Stomach (tissue), 9 donors: ENCODE data around the gene SFMBT1. TPM values are rescaled to one million over a fixed set of nuclear protein-coding genes. Genes with fewer than 3 reads are reported as not detected.
A peak's percentile ranks its signal among the peaks of the same experiment; 100 is the strongest.

Source experiments
- DNase-seq, 2 donors: peaks; one replicate each; pipeline versions ENCODE4 v3.0.0 to v3.0.0-alpha.2; 2013 to 2019
- H3K27ac ChIP-seq, 5 donors: fragments of 200-600 bp in 4 of 5; sonication (generic) in 4 of 5; one replicate each; pipeline ENCODE4 v1.5.1; 2013 to 2019; ENCODE audit warnings: mild to moderate bottlenecking in 1 of 5, moderate library complexity in 1 of 5
- H3K27me3 ChIP-seq, 3 donors: fragments of 200-600 bp; sonication (generic); one replicate each; pipeline ENCODE4 v1.5.1; 2017 to 2019; ENCODE audit warnings: mixed run types in 1 of 3
- H3K36me3 ChIP-seq, 4 donors: fragments of 200-600 bp; sonication (generic); 1 replicate in 3 of 4; 2 replicates in 1 of 4; pipeline ENCODE4 v1.5.1; 2016 to 2019
- H3K4me1 ChIP-seq, 4 donors: fragments of 200-600 bp; sonication (generic); one replicate each; pipeline ENCODE4 v1.5.1; 2016 to 2019
- H3K4me3 ChIP-seq, 4 donors: fragments of 200-600 bp; sonication (generic) in 3 of 4; one replicate each; pipeline ENCODE4 v1.5.1; 2016 to 2019; ENCODE audit warnings: mild to moderate bottlenecking in 1 of 4
- H3K9me3 ChIP-seq, 4 donors: fragments of 200-600 bp; sonication (generic); one replicate each; pipeline ENCODE4 v1.5.1; 2016 to 2019
- EP300 ChIP-seq: sonication (generic); formaldehyde crosslinking; IDR thresholded peaks from one replicate; pipeline ENCODE4 v1.6.1; 2017; ENCODE audit warnings: antibody characterized with exemption
- POLR2A ChIP-seq, 4 donors: fragments of 450-650 bp; IDR thresholded peaks; one replicate each; pipeline ENCODE4 v1.6.1; 2016; ENCODE audit warnings: antibody characterized with exemption in 4 of 4, control low read depth in 2 of 4, mild to moderate bottlenecking in 1 of 4, moderate library complexity in 1 of 4
- POLR2AphosphoS5 ChIP-seq, 3 donors: sonication (generic); formaldehyde crosslinking; IDR thresholded peaks; one replicate each; pipeline ENCODE4 v1.6.1; 2016; ENCODE audit warnings: antibody characterized with exemption in 3 of 3
- WGBS, 5 donors: extraction: QIAGEN DNeasy Blood & Tissue Kit in 3 of 5; methylation state at CpG; one replicate each; pipeline versions ENCODE4 v1.1.5 to v1.1.7; 2013 to 2018; 5-methylcytosine and 5-hydroxymethylcytosine counted together
- intact Hi-C: fragments of 100-400 bp; cut with DNase I; formaldehyde crosslinking; loops from one replicate; pipeline ENCODE4 v1.15.1; 2023; ENCODE audit warnings: low total_unique reads
- polyA plus RNA-seq, 3 donors: library from polyadenylated mRNA; stranded (reverse); fragments of 200-250 nt; gene quantifications; one replicate each; pipeline ENCODE4 v1.2.3, GENCODE V29; 2013
- total RNA-seq, 5 donors: library from RNA; depleted of rRNA; stranded (reverse); fragments of >200 nt; gene quantifications; one replicate each; pipeline versions ENCODE4 v1.1.0 to v1.2.3, GENCODE V29; 2014 to 2016
- TF ChIP-seq, protein P1 (sequence below), 7 experiments: fragments of 450-650 bp in 4 of 7; fragments of 200-600 bp in 3 of 7; sonication (generic) in 3 of 7; IDR thresholded peaks; one replicate each; pipeline ENCODE4 v1.5.1; 2016 to 2019; ENCODE audit warnings: antibody characterized with exemption in 7 of 7, control low read depth in 2 of 7, mild to moderate bottlenecking in 1 of 7
- donor health status: healthy with polysubstance abuse.
- donor health status: Bipolar disorder and iron deficiency.
- donor health status: healthy.

Gene SFMBT1
- total and polyA plus RNA-seq, 8 donors, result 2.7 to 29.4 (median 6.5) TPM

GRCh38 chr3:53044371-53044710 is 1.5 kb downstream of the SFMBT1 start:
- 12 to 35% (median 26%) methylated on average over 11 of the region's 11 CpGs for WGBS, 5 donors
- Histone ChIP-seq H3K27ac (peak overlapping the region; percentile 86 to 99 (median 95)), H3K4me3 (peak overlapping the region; percentile 68 to 97 (median 87))

GRCh38 chr3:53043738-53044137 is 2.1 kb downstream of the SFMBT1 start:
- Histone ChIP-seq H3K36me3 (no peaks in the 10 kb centered on the region), H3K4me3 (peak overlapping the region in 1 of 4 donors; percentile 68), H3K27me3 (no peaks in the 10 kb centered on the region), H3K4me1 (peaks cover 5 to 54% (median 33%) of the 10 kb centered on the region in 4 donors), H3K27ac (peak overlapping the region in 2 of 5 donors; percentile 93 to 95), H3K9me3 (no peaks in the 10 kb centered on the region)
- intact Hi-C loops, result no loop called here
- WGBS, 5 donors, result 61 to 80% (median 69%) methylated on average over 2 of the region's 2 CpGs
- no peak for DNase-seq
- no peak for TF ChIP-seq POLR2A (IDR thresholded peaks at IDR 0.05)
- no peak for TF ChIP-seq POLR2AphosphoS5 (IDR thresholded peaks at IDR 0.05)
- no peak for TF ChIP-seq EP300
- TF ChIP-seq, protein P1, sequence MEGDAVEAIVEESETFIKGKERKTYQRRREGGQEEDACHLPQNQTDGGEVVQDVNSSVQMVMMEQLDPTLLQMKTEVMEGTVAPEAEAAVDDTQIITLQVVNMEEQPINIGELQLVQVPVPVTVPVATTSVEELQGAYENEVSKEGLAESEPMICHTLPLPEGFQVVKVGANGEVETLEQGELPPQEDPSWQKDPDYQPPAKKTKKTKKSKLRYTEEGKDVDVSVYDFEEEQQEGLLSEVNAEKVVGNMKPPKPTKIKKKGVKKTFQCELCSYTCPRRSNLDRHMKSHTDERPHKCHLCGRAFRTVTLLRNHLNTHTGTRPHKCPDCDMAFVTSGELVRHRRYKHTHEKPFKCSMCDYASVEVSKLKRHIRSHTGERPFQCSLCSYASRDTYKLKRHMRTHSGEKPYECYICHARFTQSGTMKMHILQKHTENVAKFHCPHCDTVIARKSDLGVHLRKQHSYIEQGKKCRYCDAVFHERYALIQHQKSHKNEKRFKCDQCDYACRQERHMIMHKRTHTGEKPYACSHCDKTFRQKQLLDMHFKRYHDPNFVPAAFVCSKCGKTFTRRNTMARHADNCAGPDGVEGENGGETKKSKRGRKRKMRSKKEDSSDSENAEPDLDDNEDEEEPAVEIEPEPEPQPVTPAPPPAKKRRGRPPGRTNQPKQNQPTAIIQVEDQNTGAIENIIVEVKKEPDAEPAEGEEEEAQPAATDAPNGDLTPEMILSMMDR (IDR thresholded peaks at IDR 0.05), result no peak

More at GRCh38 chr3:53044371-53044710, 1.5 kb downstream of the SFMBT1 start:
- intact Hi-C loops, result no loop called here
- TF ChIP-seq EP300 (no peak), POLR2AphosphoS5 (IDR thresholded peaks at IDR 0.05) (no peak), POLR2A (IDR thresholded peaks at IDR 0.05) (no peak)
- TF ChIP-seq, protein P1 (IDR thresholded peaks at IDR 0.05), result no peak
- Histone ChIP-seq H3K4me1 (peaks cover 5 to 53% (median 33%) of the 10 kb centered on the region in 4 donors), H3K36me3 (no peaks in the 10 kb centered on the region), H3K27me3 (no peaks in the 10 kb centered on the region), H3K9me3 (no peaks in the 10 kb centered on the region)
- peak in 1 of 2 donors; percentile 26 for DNase-seq

DNA sequence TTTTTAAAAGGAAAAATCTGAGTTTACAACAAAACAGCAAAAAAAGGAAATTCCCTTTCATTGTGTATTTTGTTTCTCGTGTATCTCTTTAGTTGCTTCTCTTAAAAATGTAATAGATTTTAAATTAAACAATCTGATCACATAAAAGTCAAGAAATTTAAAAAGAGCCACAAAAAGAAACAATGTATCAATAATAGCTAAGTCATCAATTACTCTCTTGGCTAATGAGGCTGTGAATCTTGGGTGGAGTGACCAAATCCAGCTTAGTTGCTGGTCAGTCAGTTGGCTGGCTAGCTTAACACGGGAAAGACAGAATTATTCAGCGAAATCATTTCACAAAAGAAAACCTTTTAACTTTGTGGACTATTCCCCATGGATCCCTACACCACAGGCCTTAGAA is 3.2 kb downstream of the SFMBT1 start:
- Histone ChIP-seq H3K4me3 (no peak overlapping the region), H3K27ac (peak overlapping the region in 1 of 5 donors; percentile 93), H3K4me1 (peaks cover 5 to 65% (median 33%) of the 10 kb centered on the region in 4 donors), H3K9me3 (no peaks in the 10 kb centered on the region), H3K36me3 (no peaks in the 10 kb centered on the region), H3K27me3 (no peaks in the 10 kb centered on the region)
- WGBS, 5 donors, result 89 to 95% (median 92%) methylated on average over 3 of the region's 3 CpGs
- no peak for TF ChIP-seq POLR2A (IDR thresholded peaks at IDR 0.05)
- TF ChIP-seq EP300, result no peak
- no peak for TF ChIP-seq POLR2AphosphoS5 (IDR thresholded peaks at IDR 0.05)
- TF ChIP-seq, protein P1 (IDR thresholded peaks at IDR 0.05), result no peak
- no peak for DNase-seq
- intact Hi-C loops, result no loop called here

DNA sequence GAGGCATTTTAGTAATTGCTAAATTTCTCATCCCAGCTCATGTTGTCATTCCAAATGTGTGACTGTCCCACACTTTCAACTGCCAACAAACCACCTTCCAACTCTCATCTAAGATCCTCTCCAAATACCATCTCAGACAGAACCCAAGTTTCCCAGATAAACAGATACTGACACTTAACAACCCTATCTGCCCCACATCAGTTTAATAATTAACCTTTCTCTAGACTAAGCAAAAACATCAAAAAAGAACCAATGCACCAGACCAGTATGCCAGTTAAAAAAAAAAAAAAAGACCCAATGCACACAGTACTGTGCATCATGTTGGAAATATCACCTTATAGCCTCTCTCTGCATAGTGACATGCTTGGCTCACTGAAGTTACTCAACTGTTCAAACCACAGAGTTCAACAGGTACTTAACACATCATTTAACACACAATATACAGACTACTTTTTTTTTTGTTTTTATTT is 5.5 kb downstream of the SFMBT1 start:
- H3K27me3 ChIP-seq, result no peaks in the 10 kb centered on the region
- no peak overlapping the region for H3K27ac ChIP-seq
- TF ChIP-seq POLR2A (IDR thresholded peaks at IDR 0.05), result no peak
- no peak for TF ChIP-seq EP300
- no peak for TF ChIP-seq POLR2AphosphoS5 (IDR thresholded peaks at IDR 0.05)
- TF ChIP-seq, protein P1 (IDR thresholded peaks at IDR 0.05), result no peak
- DNase-seq, result no peak
- H3K36me3 ChIP-seq, result no peaks in the 10 kb centered on the region
- no peak overlapping the region for H3K4me3 ChIP-seq
- no peaks in the 10 kb centered on the region for H3K9me3 ChIP-seq
- peaks cover 0 to 67% (median 32%) of the 10 kb centered on the region in 4 donors for H3K4me1 ChIP-seq
- intact Hi-C loops, result no loop called here
